DOHH2 (cell line): ENCODE results near the gene HMG20A.

ENCODE experiments used
- H3F3A ChIP-seq: fragments of 200-600 bp; sonication (generic), shearing (Covaris generic); 2 replicates; pipeline ENCODE4 v1.6.0; 2016; ENCODE audit warnings: antibody characterized with exemption, mild to moderate bottlenecking; ENCODE audit not compliant: control insufficient read depth, insufficient read depth
- H3K27ac ChIP-seq: fragments of 200-600 bp; sonication (generic); 2 replicates; pipeline ENCODE4 v1.5.1; 2014; ENCODE audit warnings: low read depth, mild to moderate bottlenecking, low read length, moderate library complexity
- H3K27me3 ChIP-seq: fragments of 200-600 bp; sonication (generic); 2 replicates; pipeline ENCODE4 v1.6.1; 2014; ENCODE audit warnings: mild to moderate bottlenecking, low read length, mixed read lengths; ENCODE audit not compliant: control insufficient read depth
- H3K36me3 ChIP-seq: fragments of 200-600 bp; sonication (generic); 2 replicates; pipeline ENCODE4 v1.6.1; 2014; ENCODE audit warnings: mild to moderate bottlenecking, low read length, moderate library complexity, mixed read lengths; ENCODE audit not compliant: control insufficient read depth
- H3K4me1 ChIP-seq: fragments of 200-600 bp; sonication (generic); 2 replicates; pipeline ENCODE4 v1.6.1; 2014; ENCODE audit warnings: mild to moderate bottlenecking, low read length, mixed read lengths; ENCODE audit not compliant: control insufficient read depth
- H3K4me2 ChIP-seq: fragments of 200-600 bp; sonication (generic); 2 replicates; pipeline ENCODE4 v1.6.0; 2014; ENCODE audit warnings: mild to moderate bottlenecking, low read length, moderate library complexity
- H3K4me3 ChIP-seq: fragments of 200-600 bp; sonication (generic); 2 replicates; pipeline ENCODE4 v1.5.1; 2014; ENCODE audit warnings: mild to moderate bottlenecking, low read length, mixed read lengths
- H3K79me2 ChIP-seq: fragments of 200-600 bp; sonication (generic); 2 replicates; pipeline ENCODE4 v1.6.1; 2014; ENCODE audit warnings: mild to moderate bottlenecking, low read length, mixed read lengths; ENCODE audit not compliant: control insufficient read depth
- H3K9me2 ChIP-seq: fragments of 200-600 bp; sonication (generic); replicated peaks from 2 replicates; pipeline ENCODE4 v1.6.1; 2014; ENCODE audit warnings: mild to moderate bottlenecking, low read length, mixed read lengths; ENCODE audit not compliant: control insufficient read depth
- H3K9me3 ChIP-seq: fragments of 200-600 bp; sonication (generic); 2 replicates; pipeline ENCODE4 v1.6.1; 2014; ENCODE audit warnings: antibody characterized with exemption, low read length, mixed read lengths; ENCODE audit not compliant: control insufficient read depth, insufficient read depth
- H4K20me1 ChIP-seq: fragments of 200-600 bp; sonication (generic); 2 replicates; pipeline ENCODE4 v1.6.0; 2014; ENCODE audit warnings: low read depth, mild to moderate bottlenecking, antibody characterized with exemption, low read length, moderate library complexity; ENCODE audit not compliant: control insufficient read depth, insufficient read depth
- EZH2phosphoT487 ChIP-seq: fragments of 200-600 bp; sonication (generic); IDR thresholded peaks from 2 replicates; pipeline ENCODE4 v1.6.1; 2017; ENCODE audit warnings: borderline replicate concordance, mild to moderate bottlenecking, antibody characterized with exemption, low read length, moderate library complexity, mixed read lengths
- TF ChIP-seq, protein P1 (sequence below): fragments of 200-600 bp; sonication (generic); IDR thresholded peaks from one replicate; pipeline ENCODE4 v1.5.1; 2014; ENCODE audit warnings: antibody characterized with exemption, mild to moderate bottlenecking, low read depth, low read length; ENCODE audit not compliant: poor library complexity, severe bottlenecking

HMG20A gene

DNA sequence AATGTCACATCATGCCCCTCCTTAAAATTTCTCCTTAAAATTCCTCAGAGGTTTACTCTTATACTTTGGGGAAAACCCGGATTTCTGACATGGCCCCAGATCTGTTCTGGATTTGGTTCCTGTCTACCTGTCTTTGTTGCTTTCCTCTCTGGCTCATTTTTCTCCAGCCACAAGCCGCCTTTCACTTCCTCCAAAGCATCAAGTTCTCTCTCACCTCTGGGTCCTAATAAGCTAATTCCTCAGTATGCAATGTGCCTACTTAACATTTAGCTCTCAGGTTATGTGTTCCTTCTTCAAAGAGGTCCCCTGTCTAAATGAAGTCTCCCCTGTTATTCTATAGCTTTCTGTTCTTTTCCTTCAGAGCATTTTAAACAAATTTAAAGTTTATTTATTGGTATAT lies 16.1 kb downstream of the HMG20A start:
- Histone ChIP-seq H3K4me2 (no peak overlapping the region), H3K4me1 (peaks cover 16% of the 10 kb centered on the region), H3K9me3 (no peaks in the 10 kb centered on the region), H3K27me3 (no peaks in the 10 kb centered on the region), H4K20me1 (peaks cover 18% of the 10 kb centered on the region; the same call in 1 of the 2 replicates), H3K4me3 (no peak overlapping the region), H3F3A (no peaks in the 10 kb centered on the region; the same call in 1 of the 2 replicates), H3K36me3 (no peaks in the 10 kb centered on the region), H3K9me2 (no peaks in the 10 kb centered on the region), H3K27ac (no peak overlapping the region), H3K79me2 (peaks cover 76% of the 10 kb centered on the region)
- TF ChIP-seq, protein P1, sequence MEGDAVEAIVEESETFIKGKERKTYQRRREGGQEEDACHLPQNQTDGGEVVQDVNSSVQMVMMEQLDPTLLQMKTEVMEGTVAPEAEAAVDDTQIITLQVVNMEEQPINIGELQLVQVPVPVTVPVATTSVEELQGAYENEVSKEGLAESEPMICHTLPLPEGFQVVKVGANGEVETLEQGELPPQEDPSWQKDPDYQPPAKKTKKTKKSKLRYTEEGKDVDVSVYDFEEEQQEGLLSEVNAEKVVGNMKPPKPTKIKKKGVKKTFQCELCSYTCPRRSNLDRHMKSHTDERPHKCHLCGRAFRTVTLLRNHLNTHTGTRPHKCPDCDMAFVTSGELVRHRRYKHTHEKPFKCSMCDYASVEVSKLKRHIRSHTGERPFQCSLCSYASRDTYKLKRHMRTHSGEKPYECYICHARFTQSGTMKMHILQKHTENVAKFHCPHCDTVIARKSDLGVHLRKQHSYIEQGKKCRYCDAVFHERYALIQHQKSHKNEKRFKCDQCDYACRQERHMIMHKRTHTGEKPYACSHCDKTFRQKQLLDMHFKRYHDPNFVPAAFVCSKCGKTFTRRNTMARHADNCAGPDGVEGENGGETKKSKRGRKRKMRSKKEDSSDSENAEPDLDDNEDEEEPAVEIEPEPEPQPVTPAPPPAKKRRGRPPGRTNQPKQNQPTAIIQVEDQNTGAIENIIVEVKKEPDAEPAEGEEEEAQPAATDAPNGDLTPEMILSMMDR, result no peak
- no peak for TF ChIP-seq EZH2phosphoT487

DNA sequence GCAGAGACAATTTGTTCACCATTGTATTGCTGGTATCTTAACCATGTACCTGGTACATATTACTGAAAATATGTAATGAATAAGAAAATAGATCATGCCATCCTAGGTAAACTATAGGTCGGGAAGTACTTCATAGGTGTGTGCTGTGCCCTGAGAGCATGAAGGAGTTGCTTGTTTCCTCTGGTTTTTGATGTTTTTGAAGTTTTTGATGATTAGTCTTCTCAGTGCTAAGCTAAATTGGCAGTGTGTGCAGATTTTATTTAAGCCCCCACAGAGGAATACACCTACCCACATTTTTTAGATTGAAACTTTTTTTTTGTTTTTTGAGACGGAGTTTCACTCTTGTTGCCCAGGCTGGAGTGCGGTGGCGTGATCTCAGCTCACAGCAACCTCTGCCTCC lies 16.6 kb downstream of the HMG20A start:
- TF ChIP-seq EZH2phosphoT487, result no peak
- TF ChIP-seq, protein P1, result no peak
- Histone ChIP-seq H3K4me2 (no peak overlapping the region), H3K36me3 (no peaks in the 10 kb centered on the region), H3F3A (no peaks in the 10 kb centered on the region; the same call in 1 of the 2 replicates), H3K9me3 (no peaks in the 10 kb centered on the region), H3K79me2 (peaks cover 78% of the 10 kb centered on the region), H3K4me3 (no peak overlapping the region), H3K27me3 (no peaks in the 10 kb centered on the region), H3K4me1 (peaks cover 16% of the 10 kb centered on the region), H4K20me1 (peaks cover 21% of the 10 kb centered on the region; the same call in 1 of the 2 replicates), H3K9me2 (no peaks in the 10 kb centered on the region), H3K27ac (no peak overlapping the region)

DNA sequence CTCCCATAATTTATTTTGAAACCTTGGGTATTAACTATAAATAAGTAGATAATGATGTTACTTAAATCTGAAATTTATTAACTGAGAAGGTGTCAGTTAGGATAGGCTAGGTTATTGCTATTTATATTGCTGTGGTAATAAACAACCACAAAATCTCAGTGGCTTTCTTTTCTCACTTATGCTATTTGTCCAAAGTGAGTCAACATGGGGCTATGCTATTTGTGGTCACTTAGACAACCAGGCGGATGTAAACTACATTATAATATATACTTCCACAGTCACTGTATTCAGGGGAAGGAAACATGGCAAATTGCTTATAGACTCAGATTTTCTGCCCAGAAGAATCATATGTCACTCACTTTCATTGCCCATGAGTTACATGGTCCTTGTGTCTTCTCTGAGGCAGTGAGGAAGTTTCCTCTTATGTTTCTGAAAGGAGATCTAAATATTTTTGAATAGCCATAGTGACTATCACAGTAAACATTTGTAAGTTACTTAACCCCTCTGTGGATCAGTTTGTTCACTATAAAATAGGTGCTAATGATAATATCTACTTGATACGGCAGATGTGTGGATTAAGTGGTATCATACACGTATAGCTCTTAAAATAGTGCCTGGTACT lies 19.8 kb downstream of the HMG20A start:
- Histone ChIP-seq H4K20me1 (peaks cover 20% of the 10 kb centered on the region; the same call in 1 of the 2 replicates), H3K79me2 (peaks cover 83% of the 10 kb centered on the region), H3K4me3 (no peak overlapping the region), H3K9me3 (no peaks in the 10 kb centered on the region), H3K4me1 (peaks cover 11% of the 10 kb centered on the region), H3K9me2 (no peaks in the 10 kb centered on the region), H3K4me2 (no peak overlapping the region), H3K36me3 (no peaks in the 10 kb centered on the region), H3K27me3 (no peaks in the 10 kb centered on the region), H3K27ac (no peak overlapping the region), H3F3A (no peaks in the 10 kb centered on the region)
- TF ChIP-seq, protein P1, result no peak
- no peak for TF ChIP-seq EZH2phosphoT487
